Liver (tissue), 3 donors: Measurements from ENCODE around the gene TMEM178A.

ENCODE experiments used
- CTCF ChIP-seq: fragments of 150-350 bp; IDR thresholded peaks from 2 replicates; pipeline ENCODE4 v1.5.1; 2017; ENCODE audit warnings: improper control_type of control experiment, low read depth, low read length; ENCODE audit not compliant: missing input control
- JUND ChIP-seq, 2 donors: IDR thresholded peaks; 2 replicates each; pipeline ENCODE4 v1.6.1; 2016; ENCODE audit warnings: antibody characterized with exemption in 2 of 2
- MAX ChIP-seq: IDR thresholded peaks from 2 replicates; pipeline ENCODE4 v1.6.1; 2016; ENCODE audit warnings: antibody characterized with exemption
- NR2F2 ChIP-seq: IDR thresholded peaks from 2 replicates; pipeline ENCODE4 v1.6.1; 2016; ENCODE audit warnings: antibody characterized with exemption
- TAF1 ChIP-seq: conservative IDR thresholded peaks from 2 replicates; pipeline ENCODE4 v1.6.1; 2016; ENCODE audit warnings: antibody characterized with exemption, mild to moderate bottlenecking
- YY1 ChIP-seq: IDR thresholded peaks from 2 replicates; pipeline ENCODE4 v1.6.1; 2016; ENCODE audit warnings: antibody characterized with exemption, mild to moderate bottlenecking
- donor health status: healthy.
- donor health status: healthy.

- no peak for TF ChIP-seq YY1
- no peak for TF ChIP-seq CTCF
- no peak for TF ChIP-seq MAX
- TF ChIP-seq TAF1, result no peak
- no peak for TF ChIP-seq NR2F2
- TF ChIP-seq JUND (IDR thresholded peaks at IDR 0.05), result no peak
Measured at GRCh38 chr2:39723946-39724827, 58.5 kb downstream of the TMEM178A start.
